ENCODE data around the gene ENC1. TPM values are rescaled to one million over a fixed set of nuclear protein-coding genes. Genes with fewer than 3 reads are reported as not detected.

The ENC1 gene
- total RNA-seq, 1 donor from 2014 or later = 71.7 TPM

DNA sequence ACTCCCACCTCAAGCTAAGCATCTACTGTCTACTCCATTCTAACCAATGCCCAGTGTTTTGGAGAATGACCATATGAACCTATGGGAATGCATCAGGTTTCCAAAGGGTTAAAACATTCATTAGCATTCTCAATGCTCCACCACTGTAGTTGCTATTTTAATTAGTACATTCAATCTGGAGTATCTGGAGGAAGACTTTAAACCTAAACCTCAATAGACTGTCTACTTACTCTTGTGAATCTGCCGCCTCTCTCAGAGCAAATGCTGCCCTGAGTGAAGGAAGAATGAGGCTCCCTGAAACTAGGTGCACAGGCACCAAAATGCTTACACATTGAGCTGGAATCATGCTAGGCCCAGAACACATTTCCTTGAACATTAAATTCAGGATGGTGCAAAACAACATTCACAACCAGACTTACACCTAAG is 2.0 kb downstream of the ENC1 start:
- Mint-ChIP-seq H3K27me3 (no peaks in the 10 kb centered on the region), H3K36me3 (ENCODE audit: insufficient read depth) (peaks cover 23% of the 10 kb centered on the region), H3K27ac (peak overlapping the region; percentile 93), H3K9me3 (ENCODE audit: low read depth) (no peaks in the 10 kb centered on the region), H3K4me1 (ENCODE audit: low read depth) (peaks cover 39% of the 10 kb centered on the region), H3K4me3 (ENCODE audit: low read depth) (peak overlapping the region; percentile 95)
- no peak for DNase-seq (ENCODE audit: low spot score, unreplicated experiment)
- TF ChIP-seq, protein P1, sequence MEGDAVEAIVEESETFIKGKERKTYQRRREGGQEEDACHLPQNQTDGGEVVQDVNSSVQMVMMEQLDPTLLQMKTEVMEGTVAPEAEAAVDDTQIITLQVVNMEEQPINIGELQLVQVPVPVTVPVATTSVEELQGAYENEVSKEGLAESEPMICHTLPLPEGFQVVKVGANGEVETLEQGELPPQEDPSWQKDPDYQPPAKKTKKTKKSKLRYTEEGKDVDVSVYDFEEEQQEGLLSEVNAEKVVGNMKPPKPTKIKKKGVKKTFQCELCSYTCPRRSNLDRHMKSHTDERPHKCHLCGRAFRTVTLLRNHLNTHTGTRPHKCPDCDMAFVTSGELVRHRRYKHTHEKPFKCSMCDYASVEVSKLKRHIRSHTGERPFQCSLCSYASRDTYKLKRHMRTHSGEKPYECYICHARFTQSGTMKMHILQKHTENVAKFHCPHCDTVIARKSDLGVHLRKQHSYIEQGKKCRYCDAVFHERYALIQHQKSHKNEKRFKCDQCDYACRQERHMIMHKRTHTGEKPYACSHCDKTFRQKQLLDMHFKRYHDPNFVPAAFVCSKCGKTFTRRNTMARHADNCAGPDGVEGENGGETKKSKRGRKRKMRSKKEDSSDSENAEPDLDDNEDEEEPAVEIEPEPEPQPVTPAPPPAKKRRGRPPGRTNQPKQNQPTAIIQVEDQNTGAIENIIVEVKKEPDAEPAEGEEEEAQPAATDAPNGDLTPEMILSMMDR (IDR thresholded peaks at IDR 0.05; ENCODE audit: unreplicated experiment) = no peak

DNA sequence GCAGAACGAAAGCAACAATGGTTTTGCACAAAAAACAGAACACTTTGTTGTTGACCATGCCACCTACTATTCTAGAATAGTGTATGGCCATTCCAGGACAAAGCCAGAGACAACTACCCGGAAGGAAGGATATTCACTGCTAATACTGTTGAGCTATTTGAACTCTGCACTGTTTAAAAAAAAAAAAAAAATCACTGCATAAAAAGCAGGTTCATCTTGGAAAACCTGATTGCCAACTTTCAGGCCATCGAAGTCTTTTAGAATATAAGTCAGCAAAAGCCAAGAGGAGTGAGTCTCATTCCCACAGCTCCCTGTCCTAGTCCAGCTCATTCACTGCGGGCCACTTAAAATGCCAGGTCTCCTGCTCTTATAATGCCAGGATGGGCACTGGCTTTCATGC is 4.0 kb downstream of the ENC1 start:
- DNase-seq (ENCODE audit: low spot score, unreplicated experiment) = no peak
- H3K27ac Mint-ChIP-seq = no peak overlapping the region
- H3K9me3 Mint-ChIP-seq (ENCODE audit: low read depth) = no peaks in the 10 kb centered on the region
- TF ChIP-seq, protein P1 (IDR thresholded peaks at IDR 0.05; ENCODE audit: unreplicated experiment) = no peak
- H3K36me3 Mint-ChIP-seq (ENCODE audit: insufficient read depth) = peaks cover 34% of the 10 kb centered on the region
- H3K4me1 Mint-ChIP-seq (ENCODE audit: low read depth) = peaks cover 48% of the 10 kb centered on the region
- peak overlapping the region; percentile 43 for H3K4me3 Mint-ChIP-seq (ENCODE audit: low read depth)
- H3K27me3 Mint-ChIP-seq = no peaks in the 10 kb centered on the region

DNA sequence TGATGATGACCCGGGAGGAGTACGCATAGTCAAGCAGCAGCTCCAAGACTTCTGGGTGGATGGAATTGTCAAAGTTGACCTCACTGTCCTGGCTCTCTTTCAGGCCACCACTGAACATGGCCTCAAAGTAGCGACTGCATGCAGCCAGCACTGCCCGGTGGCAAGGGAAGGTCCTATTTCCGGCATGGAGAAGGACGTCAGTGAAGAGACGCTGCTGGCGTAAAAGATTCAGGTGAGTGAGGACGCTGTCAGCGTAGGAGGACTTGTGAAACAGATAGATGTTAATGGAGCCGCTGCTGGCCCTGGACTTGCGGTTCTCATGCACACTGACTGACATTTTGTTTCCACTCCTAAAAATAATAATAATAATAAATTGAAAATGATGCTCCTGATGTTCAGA is 4.4 kb downstream of the ENC1 start:
- DNase-seq (ENCODE audit: low spot score, unreplicated experiment) = no peak
- no peak overlapping the region for H3K4me3 Mint-ChIP-seq (ENCODE audit: low read depth)
- H3K27ac Mint-ChIP-seq = no peak overlapping the region
- H3K9me3 Mint-ChIP-seq (ENCODE audit: low read depth) = no peaks in the 10 kb centered on the region
- no peaks in the 10 kb centered on the region for H3K27me3 Mint-ChIP-seq
- H3K4me1 Mint-ChIP-seq (ENCODE audit: low read depth) = peaks cover 50% of the 10 kb centered on the region
- peaks cover 34% of the 10 kb centered on the region for H3K36me3 Mint-ChIP-seq (ENCODE audit: insufficient read depth)
- TF ChIP-seq, protein P1 (IDR thresholded peaks at IDR 0.05; ENCODE audit: unreplicated experiment) = no peak

DNA sequence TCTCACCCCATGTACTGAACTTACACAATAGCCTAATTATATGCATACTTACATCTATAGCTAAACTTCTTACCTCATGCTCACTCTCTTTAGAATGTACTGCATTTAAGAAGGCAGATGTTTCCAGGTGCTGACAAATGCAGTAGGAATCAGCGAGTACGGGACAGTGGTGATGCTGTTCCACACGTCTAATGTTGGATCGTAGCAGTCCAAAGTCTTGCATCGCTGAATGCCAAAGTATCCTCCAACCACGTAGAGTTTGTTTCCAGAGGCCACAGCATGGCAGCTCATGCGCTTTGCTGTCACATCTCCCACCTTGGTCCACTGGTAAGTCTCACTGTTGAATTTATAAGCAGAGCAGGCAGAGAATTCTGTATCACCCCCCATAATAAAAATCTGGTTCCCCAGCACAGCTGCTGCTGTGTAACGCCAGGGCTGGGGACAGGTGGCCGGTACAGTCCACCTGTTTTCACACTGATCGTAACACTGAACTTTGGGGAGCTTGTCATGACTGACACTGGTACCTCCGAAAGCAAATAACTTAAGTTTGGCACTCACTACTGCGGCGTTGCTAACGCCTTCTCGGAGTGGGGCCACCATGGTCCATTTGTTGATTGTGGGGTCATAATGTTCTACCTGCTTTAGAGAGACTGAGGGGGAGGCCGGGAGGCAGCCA is 5.8 kb downstream of the ENC1 start:
- H3K9me3 Mint-ChIP-seq (ENCODE audit: low read depth) = no peaks in the 10 kb centered on the region
- DNase-seq (ENCODE audit: low spot score, unreplicated experiment) = no peak
- peaks cover 55% of the 10 kb centered on the region for H3K4me1 Mint-ChIP-seq (ENCODE audit: low read depth)
- H3K36me3 Mint-ChIP-seq (ENCODE audit: insufficient read depth) = peaks cover 37% of the 10 kb centered on the region
- H3K4me3 Mint-ChIP-seq (ENCODE audit: low read depth) = no peak overlapping the region
- no peaks in the 10 kb centered on the region for H3K27me3 Mint-ChIP-seq
- no peak overlapping the region for H3K27ac Mint-ChIP-seq
- TF ChIP-seq, protein P1 (IDR thresholded peaks at IDR 0.05; ENCODE audit: unreplicated experiment) = no peak

DNA sequence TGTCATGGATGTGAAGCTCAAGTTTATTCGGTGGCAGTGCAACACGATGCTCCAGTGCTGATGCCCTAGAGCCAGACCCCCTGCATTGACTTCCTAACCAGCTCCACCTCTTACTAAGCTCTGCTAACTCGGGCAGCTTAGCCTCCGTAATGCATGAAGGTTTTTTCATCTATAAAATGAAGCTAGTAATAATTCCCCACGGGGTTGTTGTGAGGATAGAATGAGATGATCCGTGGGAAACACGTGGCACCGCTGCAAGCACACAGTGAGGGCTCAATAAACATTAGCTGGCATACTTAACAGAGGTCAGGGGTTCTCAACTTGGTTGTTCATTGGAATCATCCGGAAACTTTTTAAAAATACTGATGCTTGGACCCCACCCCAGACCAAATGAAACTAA is 6.8 kb downstream of the ENC1 start:
- TF ChIP-seq, protein P1 (IDR thresholded peaks at IDR 0.05; ENCODE audit: unreplicated experiment) = no peak
- H3K4me1 Mint-ChIP-seq (ENCODE audit: low read depth) = peaks cover 62% of the 10 kb centered on the region
- H3K36me3 Mint-ChIP-seq (ENCODE audit: insufficient read depth) = peaks cover 39% of the 10 kb centered on the region
- no peak for DNase-seq (ENCODE audit: low spot score, unreplicated experiment)
- H3K9me3 Mint-ChIP-seq (ENCODE audit: low read depth) = no peaks in the 10 kb centered on the region
- H3K27ac Mint-ChIP-seq = no peak overlapping the region
- no peaks in the 10 kb centered on the region for H3K27me3 Mint-ChIP-seq
- H3K4me3 Mint-ChIP-seq (ENCODE audit: low read depth) = no peak overlapping the region
